ENCODE results near the gene FKBP1B. TPM values are rescaled to one million over a fixed set of nuclear protein-coding genes. Genes with fewer than 3 reads are reported as not detected.

Gene FKBP1B
- polyA plus RNA-seq, 1 of the 3 experiments (the other 2 are of a cell fraction) = 69.7 TPM

DNA sequence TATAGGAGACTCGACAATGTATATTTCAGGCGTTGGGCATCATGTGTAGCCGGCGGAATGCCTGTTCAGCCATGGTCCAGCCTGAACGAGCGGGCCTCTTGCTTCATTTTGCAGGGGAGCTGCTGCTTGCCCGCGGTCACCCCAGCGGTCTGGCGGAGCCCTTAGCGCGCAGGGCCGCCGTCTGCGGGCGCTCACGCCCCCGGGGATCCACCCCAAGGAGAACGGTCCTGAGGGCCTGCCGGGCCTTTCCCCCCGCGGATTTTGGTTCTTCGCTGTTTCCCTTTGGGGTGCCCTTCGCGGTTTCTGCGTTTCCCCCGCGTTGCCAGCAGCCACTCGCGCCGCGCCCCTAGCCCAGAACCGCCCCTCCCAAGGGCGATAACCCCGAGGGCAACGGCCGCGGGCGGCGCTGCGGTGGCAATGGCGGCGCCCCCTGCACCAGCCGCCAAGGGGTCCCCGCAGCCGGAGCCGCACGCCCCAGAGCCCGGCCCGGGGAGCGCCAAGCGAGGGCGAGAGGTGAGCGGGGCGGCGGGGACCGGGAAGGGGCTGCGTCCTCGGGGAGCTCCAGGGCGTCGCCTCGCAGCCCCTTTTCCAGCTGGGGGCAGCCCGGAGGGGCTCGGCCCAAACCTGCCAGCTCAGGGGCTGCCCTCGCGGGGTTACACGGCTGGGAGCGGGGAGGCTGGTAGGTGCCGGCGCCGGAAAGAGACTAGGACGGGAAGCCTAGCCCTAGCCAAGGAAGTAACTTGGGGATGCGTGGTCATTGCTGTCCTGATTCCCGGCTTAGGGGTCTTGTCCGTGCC lies 39.7 kb upstream of the FKBP1B start, which contains the start of gene MFSD2B:
Gene MFSD2B (plus strand): TSS at position 406 of the 797 bp plus-strand sequence. CDS start 12 bp downstream, at position 418.
- POLR2A ChIA-PET = no interaction called here
- TF ChIP-seq FOXJ3 (CRISPR knock-in tag; IDR thresholded peaks at IDR 0.05) (no peak), GABPA (IDR thresholded peaks at IDR 0.05; ENCODE audit: low read depth) (no peak), RCOR1 (IDR thresholded peaks at IDR 0.05; ENCODE audit: low read length) (no peak), EP300 (IDR thresholded peaks at IDR 0.05; ENCODE audit: borderline replicate concordance in 1 of 2, low read depth in 1 of 2, low read length in 1 of 2) (no peak)
- TF ChIP-seq, protein P1, sequence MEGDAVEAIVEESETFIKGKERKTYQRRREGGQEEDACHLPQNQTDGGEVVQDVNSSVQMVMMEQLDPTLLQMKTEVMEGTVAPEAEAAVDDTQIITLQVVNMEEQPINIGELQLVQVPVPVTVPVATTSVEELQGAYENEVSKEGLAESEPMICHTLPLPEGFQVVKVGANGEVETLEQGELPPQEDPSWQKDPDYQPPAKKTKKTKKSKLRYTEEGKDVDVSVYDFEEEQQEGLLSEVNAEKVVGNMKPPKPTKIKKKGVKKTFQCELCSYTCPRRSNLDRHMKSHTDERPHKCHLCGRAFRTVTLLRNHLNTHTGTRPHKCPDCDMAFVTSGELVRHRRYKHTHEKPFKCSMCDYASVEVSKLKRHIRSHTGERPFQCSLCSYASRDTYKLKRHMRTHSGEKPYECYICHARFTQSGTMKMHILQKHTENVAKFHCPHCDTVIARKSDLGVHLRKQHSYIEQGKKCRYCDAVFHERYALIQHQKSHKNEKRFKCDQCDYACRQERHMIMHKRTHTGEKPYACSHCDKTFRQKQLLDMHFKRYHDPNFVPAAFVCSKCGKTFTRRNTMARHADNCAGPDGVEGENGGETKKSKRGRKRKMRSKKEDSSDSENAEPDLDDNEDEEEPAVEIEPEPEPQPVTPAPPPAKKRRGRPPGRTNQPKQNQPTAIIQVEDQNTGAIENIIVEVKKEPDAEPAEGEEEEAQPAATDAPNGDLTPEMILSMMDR (IDR thresholded peaks at IDR 0.05) = no peak
- TF ChIP-seq, protein P2, sequence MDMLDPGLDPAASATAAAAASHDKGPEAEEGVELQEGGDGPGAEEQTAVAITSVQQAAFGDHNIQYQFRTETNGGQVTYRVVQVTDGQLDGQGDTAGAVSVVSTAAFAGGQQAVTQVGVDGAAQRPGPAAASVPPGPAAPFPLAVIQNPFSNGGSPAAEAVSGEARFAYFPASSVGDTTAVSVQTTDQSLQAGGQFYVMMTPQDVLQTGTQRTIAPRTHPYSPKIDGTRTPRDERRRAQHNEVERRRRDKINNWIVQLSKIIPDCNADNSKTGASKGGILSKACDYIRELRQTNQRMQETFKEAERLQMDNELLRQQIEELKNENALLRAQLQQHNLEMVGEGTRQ (IDR thresholded peaks at IDR 0.05; ENCODE audit: borderline replicate concordance, low read depth, low read length) = no peak
- TF ChIP-seq, protein P3, sequence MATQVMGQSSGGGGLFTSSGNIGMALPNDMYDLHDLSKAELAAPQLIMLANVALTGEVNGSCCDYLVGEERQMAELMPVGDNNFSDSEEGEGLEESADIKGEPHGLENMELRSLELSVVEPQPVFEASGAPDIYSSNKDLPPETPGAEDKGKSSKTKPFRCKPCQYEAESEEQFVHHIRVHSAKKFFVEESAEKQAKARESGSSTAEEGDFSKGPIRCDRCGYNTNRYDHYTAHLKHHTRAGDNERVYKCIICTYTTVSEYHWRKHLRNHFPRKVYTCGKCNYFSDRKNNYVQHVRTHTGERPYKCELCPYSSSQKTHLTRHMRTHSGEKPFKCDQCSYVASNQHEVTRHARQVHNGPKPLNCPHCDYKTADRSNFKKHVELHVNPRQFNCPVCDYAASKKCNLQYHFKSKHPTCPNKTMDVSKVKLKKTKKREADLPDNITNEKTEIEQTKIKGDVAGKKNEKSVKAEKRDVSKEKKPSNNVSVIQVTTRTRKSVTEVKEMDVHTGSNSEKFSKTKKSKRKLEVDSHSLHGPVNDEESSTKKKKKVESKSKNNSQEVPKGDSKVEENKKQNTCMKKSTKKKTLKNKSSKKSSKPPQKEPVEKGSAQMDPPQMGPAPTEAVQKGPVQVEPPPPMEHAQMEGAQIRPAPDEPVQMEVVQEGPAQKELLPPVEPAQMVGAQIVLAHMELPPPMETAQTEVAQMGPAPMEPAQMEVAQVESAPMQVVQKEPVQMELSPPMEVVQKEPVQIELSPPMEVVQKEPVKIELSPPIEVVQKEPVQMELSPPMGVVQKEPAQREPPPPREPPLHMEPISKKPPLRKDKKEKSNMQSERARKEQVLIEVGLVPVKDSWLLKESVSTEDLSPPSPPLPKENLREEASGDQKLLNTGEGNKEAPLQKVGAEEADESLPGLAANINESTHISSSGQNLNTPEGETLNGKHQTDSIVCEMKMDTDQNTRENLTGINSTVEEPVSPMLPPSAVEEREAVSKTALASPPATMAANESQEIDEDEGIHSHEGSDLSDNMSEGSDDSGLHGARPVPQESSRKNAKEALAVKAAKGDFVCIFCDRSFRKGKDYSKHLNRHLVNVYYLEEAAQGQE (IDR thresholded peaks at IDR 0.05; ENCODE audit: low read depth, low read length) = no peak
- TF ChIP-seq, protein P4, sequence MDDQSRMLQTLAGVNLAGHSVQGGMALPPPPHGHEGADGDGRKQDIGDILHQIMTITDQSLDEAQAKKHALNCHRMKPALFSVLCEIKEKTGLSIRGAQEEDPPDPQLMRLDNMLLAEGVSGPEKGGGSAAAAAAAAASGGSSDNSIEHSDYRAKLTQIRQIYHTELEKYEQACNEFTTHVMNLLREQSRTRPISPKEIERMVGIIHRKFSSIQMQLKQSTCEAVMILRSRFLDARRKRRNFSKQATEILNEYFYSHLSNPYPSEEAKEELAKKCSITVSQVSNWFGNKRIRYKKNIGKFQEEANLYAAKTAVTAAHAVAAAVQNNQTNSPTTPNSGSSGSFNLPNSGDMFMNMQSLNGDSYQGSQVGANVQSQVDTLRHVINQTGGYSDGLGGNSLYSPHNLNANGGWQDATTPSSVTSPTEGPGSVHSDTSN (IDR thresholded peaks at IDR 0.05) = no peak
- TF ChIP-seq, protein P5, sequence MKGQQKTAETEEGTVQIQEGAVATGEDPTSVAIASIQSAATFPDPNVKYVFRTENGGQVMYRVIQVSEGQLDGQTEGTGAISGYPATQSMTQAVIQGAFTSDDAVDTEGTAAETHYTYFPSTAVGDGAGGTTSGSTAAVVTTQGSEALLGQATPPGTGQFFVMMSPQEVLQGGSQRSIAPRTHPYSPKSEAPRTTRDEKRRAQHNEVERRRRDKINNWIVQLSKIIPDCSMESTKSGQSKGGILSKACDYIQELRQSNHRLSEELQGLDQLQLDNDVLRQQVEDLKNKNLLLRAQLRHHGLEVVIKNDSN (IDR thresholded peaks at IDR 0.05; ENCODE audit: borderline replicate concordance, low read depth) = no peak
- no peaks in the 10 kb centered on the region for H3K27me3 ChIP-seq (ENCODE audit: insufficient read depth)
- WGBS (ENCODE audit: low lambda C conversion rate) = 31% methylated on average over 57 of the region's 75 CpGs
- H3K4me3 ChIP-seq (ENCODE audit: low read depth in 2 of 2, low read length in 1 of 2) = peak within 1 kb of the TSS; percentile 8 to 43; a peak in 3 of 4 replicates
- no peaks in the 10 kb centered on the region for H3K79me2 ChIP-seq (ENCODE audit: insufficient read depth)
- no peaks in the 10 kb centered on the region for H3K9me3 ChIP-seq
- CTCF ChIA-PET = interaction anchor here (0.6 to 2.1 kb wide), 6 partner anchors 12 to 494 kb away, joined by 3 to 5 read pairs (median 4); partner anchors contain the start of gene ATAD2B
- peak; percentile 86 for DNase-seq
- H3K36me3 ChIP-seq (replicated peaks in 1 of 2; ENCODE audit: control insufficient read depth in 1 of 2, insufficient read depth in 2 of 2, low read length in 1 of 2) = peaks cover 0 to 3% of the 10 kb centered on the region in 2 experiments
- no peak within 1 kb of the TSS for H3K9ac ChIP-seq
- no peak within 1 kb of the TSS for H3K27ac ChIP-seq (ENCODE audit: low read depth in 2 of 2, low read length in 1 of 2)
- peak within 1 kb of the TSS; percentile 39; the same call in 1 of the 2 replicates for H3K4me2 ChIP-seq
- peak within 1 kb of the TSS; percentile 56; the same call in 1 of the 2 replicates for H2AFZ ChIP-seq (ENCODE audit: low read depth)
- peaks cover 0 to 7% of the 10 kb centered on the region in 2 experiments; a peak in 1 of 4 replicates for H3K4me1 ChIP-seq (ENCODE audit: control insufficient read depth in 1 of 2, insufficient read depth in 2 of 2, low read depth in 1 of 2, low read length in 1 of 2)
- peaks cover 1% of the 10 kb centered on the region for H3F3A ChIP-seq (replicated peaks; ENCODE audit: insufficient read depth)
- no peaks in the 10 kb centered on the region for H4K20me1 ChIP-seq (ENCODE audit: insufficient read depth)
- H3K9me2 ChIP-seq = no peaks in the 10 kb centered on the region
